G401.6 (cell line): Measurements from ENCODE around the gene PRKN.

Experiments used
- FAIRE-seq: peaks from 2 replicates; lab custom pipeline; 2012; peaks lifted over from hg19 to GRCh38; lab: Jason Lieb, UNC

The PRKN gene

GRCh38 chr6:162179196-162179951 is 548.2 kb downstream of the PRKN start:
- FAIRE-seq: no peak

- no peak for FAIRE-seq
These were observed 548.9 kb downstream of the PRKN start for GRCh38 chr6:162178666-162179065.

- FAIRE-seq: no peak
These were observed 549.3 kb downstream of the PRKN start for GRCh38 chr6:162178266-162178665.

- no peak for FAIRE-seq
These were observed 549.8 kb downstream of the PRKN start for GRCh38 chr6:162177746-162178145.

GRCh38 chr6:162173466-162173865 is 554.1 kb downstream of the PRKN start:
- FAIRE-seq: no peak

GRCh38 chr6:162165479-162165878 is 562.1 kb downstream of the PRKN start:
- FAIRE-seq: no peak

GRCh38 chr6:162157167-162157870 is 570.2 kb downstream of the PRKN start:
- no peak for FAIRE-seq

GRCh38 chr6:162156146-162156545 is 571.4 kb downstream of the PRKN start:
- FAIRE-seq: no peak

- no peak for FAIRE-seq
These were observed 572.6 kb downstream of the PRKN start for GRCh38 chr6:162154930-162155329.

GRCh38 chr6:162154001-162154400 is 573.6 kb downstream of the PRKN start:
- no peak for FAIRE-seq

GRCh38 chr6:162153120-162153519 is 574.4 kb downstream of the PRKN start:
- FAIRE-seq: no peak

- FAIRE-seq: no peak
These were observed 576.4 kb downstream of the PRKN start for GRCh38 chr6:162151021-162151665.

- no peak for FAIRE-seq
These were observed 577.3 kb downstream of the PRKN start for GRCh38 chr6:162150295-162150694.

- no peak for FAIRE-seq
These were observed 577.8 kb downstream of the PRKN start for GRCh38 chr6:162149786-162150185.

GRCh38 chr6:162147805-162148204 is 579.8 kb downstream of the PRKN start:
- FAIRE-seq: no peak

- FAIRE-seq: no peak
These were observed 580.3 kb downstream of the PRKN start for GRCh38 chr6:162147281-162147680.

GRCh38 chr6:162140251-162140852 is 587.2 kb downstream of the PRKN start:
- FAIRE-seq: no peak

GRCh38 chr6:162125659-162126058 is 601.9 kb downstream of the PRKN start:
- FAIRE-seq: no peak

GRCh38 chr6:162124710-162125435 is 602.7 kb downstream of the PRKN start:
- no peak for FAIRE-seq

GRCh38 chr6:162123797-162124196 is 603.8 kb downstream of the PRKN start:
- no peak for FAIRE-seq

- FAIRE-seq: no peak
These were observed 608.2 kb downstream of the PRKN start for GRCh38 chr6:162119341-162119740.

- FAIRE-seq: no peak
These were observed 608.9 kb downstream of the PRKN start for GRCh38 chr6:162118706-162119105.
